ENCODE data around the gene ELOVL5. TPM values are rescaled to one million over a fixed set of nuclear protein-coding genes. Genes with fewer than 3 reads are reported as not detected.

ELOVL5 gene
- total RNA-seq, 4 donors from 2014 or later, result 39.7 to 84.2 (median 57.4) TPM

DNA sequence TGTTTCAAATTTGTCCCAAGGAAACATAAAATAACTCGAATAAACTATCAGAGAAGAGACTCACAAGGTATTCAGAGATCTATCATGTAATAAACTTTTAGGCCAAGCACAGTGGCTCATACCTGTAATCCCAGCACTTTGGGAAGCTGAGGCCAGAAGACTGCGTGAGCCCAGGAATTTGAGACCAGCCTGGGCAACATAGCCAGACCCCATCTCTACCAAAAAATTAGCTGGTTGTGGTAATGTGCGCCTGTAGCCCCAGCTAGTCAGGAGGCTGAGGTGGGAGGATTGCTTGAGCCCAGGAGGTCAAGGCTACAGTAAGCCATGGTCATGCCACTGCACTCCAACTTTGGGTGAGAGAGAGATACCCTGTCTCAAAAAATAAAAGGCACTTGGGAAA is 120.9 kb downstream of the ELOVL5 start:
- no peak for DNase-seq (ENCODE audit: low spot score in 2 of 2)
- H3K4me1 ChIP-seq, result no peaks in the 10 kb centered on the region
- no peaks in the 10 kb centered on the region for H3K27me3 ChIP-seq
- WGBS, result 94% methylated on average over 3 of the region's 3 CpGs
- no peak overlapping the region for H3K27ac ChIP-seq
- no peaks in the 10 kb centered on the region for H3K36me3 ChIP-seq
- no peak overlapping the region for H3K4me3 ChIP-seq
- no peaks in the 10 kb centered on the region for H3K9me3 ChIP-seq
- no peak for TF ChIP-seq EP300 (IDR thresholded peaks at IDR 0.05)
- no peak for TF ChIP-seq POLR2AphosphoS5 (IDR thresholded peaks at IDR 0.05)
- no peak for TF ChIP-seq POLR2A (IDR thresholded peaks at IDR 0.05)
- no peak for TF ChIP-seq CTCF (IDR thresholded peaks at IDR 0.05)

DNA sequence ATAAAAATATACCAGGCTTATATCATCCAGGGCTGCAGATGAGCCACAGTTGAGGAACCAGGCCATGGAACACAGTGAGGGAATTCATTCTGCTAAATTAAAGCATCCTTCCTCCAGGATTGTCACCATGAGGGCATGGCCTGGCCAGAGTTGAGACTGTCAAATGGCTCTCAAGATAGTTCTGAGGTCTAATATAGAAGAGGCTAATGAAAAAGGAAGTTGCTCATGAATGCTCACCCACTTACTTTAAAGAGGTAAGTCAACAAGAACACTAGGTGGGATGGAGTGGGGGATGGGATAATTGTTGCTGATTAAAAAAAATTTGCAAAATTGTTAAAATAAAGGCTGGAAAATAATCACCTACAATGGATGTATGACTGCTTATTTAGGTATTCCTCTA is 128.1 kb downstream of the ELOVL5 start:
- DNase-seq (ENCODE audit: low spot score in 2 of 2), result no peak
- H3K4me1 ChIP-seq, result no peaks in the 10 kb centered on the region
- H3K27me3 ChIP-seq, result no peaks in the 10 kb centered on the region
- no peak for TF ChIP-seq EP300 (IDR thresholded peaks at IDR 0.05)
- no peak for TF ChIP-seq CTCF (IDR thresholded peaks at IDR 0.05)
- no peak for TF ChIP-seq POLR2AphosphoS5 (IDR thresholded peaks at IDR 0.05)
- TF ChIP-seq POLR2A (IDR thresholded peaks at IDR 0.05), result no peak
- H3K9me3 ChIP-seq, result no peaks in the 10 kb centered on the region
- H3K4me3 ChIP-seq, result no peak overlapping the region
- H3K27ac ChIP-seq, result no peak overlapping the region
- no peaks in the 10 kb centered on the region for H3K36me3 ChIP-seq

Other genes starting within 250 kb of the ELOVL5 start
- under 1 TPM in 1 of 4 donors, not detected in 3; 0.24 TPM for gene GCM1, start 200.1 kb downstream of the ELOVL5 start, total RNA-seq
- 10 to 100 TPM; 47.3 to 65.0 (median 51.1) TPM for gene GCLC, start 196.2 kb upstream of the ELOVL5 start, total RNA-seq